KMS-11 (cell line): ENCODE measurements around the gene RBM24.

ENCODE experiments used
- H2AFZ ChIP-seq: fragments of 200-600 bp; sonication (generic); 2 replicates; pipeline ENCODE4 v1.6.1; 2016; ENCODE audit warnings: antibody characterized with exemption, mixed run types, low read depth
- H3K27ac ChIP-seq: fragments of 200-600 bp; sonication (generic); 2 replicates; pipeline ENCODE4 v1.6.1; 2016; ENCODE audit warnings: mild to moderate bottlenecking, mixed run types
- H3K27me3 ChIP-seq: fragments of 200-600 bp; sonication (generic); 2 replicates; pipeline ENCODE4 v1.6.1; 2017; ENCODE audit warnings: mild to moderate bottlenecking, low read depth, mixed run types, moderate library complexity; ENCODE audit not compliant: insufficient read depth
- H3K36me3 ChIP-seq: fragments of 200-600 bp; sonication (generic); 2 replicates; pipeline ENCODE4 v1.6.1; 2017; ENCODE audit warnings: mild to moderate bottlenecking, mixed run types; ENCODE audit not compliant: insufficient read depth
- H3K4me1 ChIP-seq: fragments of 200-600 bp; sonication (generic); 2 replicates; pipeline ENCODE4 v1.6.1; 2016; ENCODE audit warnings: mild to moderate bottlenecking, low read depth, mixed run types; ENCODE audit not compliant: poor library complexity, severe bottlenecking
- H3K4me2 ChIP-seq: fragments of 200-600 bp; sonication (generic); 2 replicates; pipeline ENCODE4 v1.7.0; 2016; ENCODE audit warnings: mild to moderate bottlenecking, mixed run types
- H3K4me3 ChIP-seq: fragments of 200-600 bp; sonication (generic); IDR thresholded peaks from 2 replicates; pipeline ENCODE4 v1.6.1; 2017; ENCODE audit warnings: low read depth, low read length, mixed read lengths; ENCODE audit not compliant: insufficient read depth
- H3K79me2 ChIP-seq: fragments of 200-600 bp; sonication (generic); 2 replicates; pipeline ENCODE4 v1.6.1; 2016; ENCODE audit warnings: low read depth, mixed run types; ENCODE audit not compliant: insufficient read depth
- H3K9ac ChIP-seq: fragments of 200-600 bp; sonication (generic); 2 replicates; pipeline ENCODE4 v1.6.1; 2016; ENCODE audit warnings: mild to moderate bottlenecking, mixed run types
- H4K20me1 ChIP-seq: fragments of 200-600 bp; sonication (generic); 2 replicates; pipeline ENCODE4 v1.6.1; 2016; ENCODE audit warnings: mild to moderate bottlenecking, mixed run types; ENCODE audit not compliant: insufficient read depth
- TF ChIP-seq, protein P1 (sequence below): fragments of 200-600 bp; sonication (generic); conservative IDR thresholded peaks from 2 replicates; pipeline ENCODE4 v1.6.1; 2017; ENCODE audit warnings: low read depth, mild to moderate bottlenecking, antibody characterized with exemption, low read length, moderate library complexity, mixed read lengths

Gene RBM24

DNA sequence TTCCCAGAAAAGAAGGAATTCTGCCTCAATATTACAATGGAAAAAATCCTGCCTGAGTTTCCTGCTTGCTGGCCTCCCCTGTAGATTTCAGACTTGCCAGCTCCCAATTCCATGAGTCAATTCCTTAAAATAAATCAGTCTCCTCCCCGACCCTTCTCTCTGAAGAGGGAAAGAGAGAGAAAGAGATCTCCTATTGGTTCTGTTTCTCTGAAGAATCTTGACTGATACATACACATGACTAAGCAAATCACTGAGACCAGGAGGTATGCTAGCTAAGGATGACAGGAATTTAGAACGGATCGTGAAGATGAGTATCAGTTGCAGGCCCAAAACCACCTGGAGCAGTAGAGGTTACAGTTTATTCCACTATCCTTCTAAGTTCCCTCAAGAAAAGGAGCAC is 11.3 kb upstream of the RBM24 start:
- H2AFZ ChIP-seq, result no peak overlapping the region
- no peak overlapping the region for H3K27ac ChIP-seq
- no peaks in the 10 kb centered on the region for H3K27me3 ChIP-seq
- no peaks in the 10 kb centered on the region for H4K20me1 ChIP-seq
- H3K4me2 ChIP-seq, result no peak overlapping the region
- no peak overlapping the region for H3K4me3 ChIP-seq
- no peaks in the 10 kb centered on the region for H3K36me3 ChIP-seq
- H3K79me2 ChIP-seq, result no peaks in the 10 kb centered on the region
- no peaks in the 10 kb centered on the region for H3K4me1 ChIP-seq
- TF ChIP-seq, protein P1, sequence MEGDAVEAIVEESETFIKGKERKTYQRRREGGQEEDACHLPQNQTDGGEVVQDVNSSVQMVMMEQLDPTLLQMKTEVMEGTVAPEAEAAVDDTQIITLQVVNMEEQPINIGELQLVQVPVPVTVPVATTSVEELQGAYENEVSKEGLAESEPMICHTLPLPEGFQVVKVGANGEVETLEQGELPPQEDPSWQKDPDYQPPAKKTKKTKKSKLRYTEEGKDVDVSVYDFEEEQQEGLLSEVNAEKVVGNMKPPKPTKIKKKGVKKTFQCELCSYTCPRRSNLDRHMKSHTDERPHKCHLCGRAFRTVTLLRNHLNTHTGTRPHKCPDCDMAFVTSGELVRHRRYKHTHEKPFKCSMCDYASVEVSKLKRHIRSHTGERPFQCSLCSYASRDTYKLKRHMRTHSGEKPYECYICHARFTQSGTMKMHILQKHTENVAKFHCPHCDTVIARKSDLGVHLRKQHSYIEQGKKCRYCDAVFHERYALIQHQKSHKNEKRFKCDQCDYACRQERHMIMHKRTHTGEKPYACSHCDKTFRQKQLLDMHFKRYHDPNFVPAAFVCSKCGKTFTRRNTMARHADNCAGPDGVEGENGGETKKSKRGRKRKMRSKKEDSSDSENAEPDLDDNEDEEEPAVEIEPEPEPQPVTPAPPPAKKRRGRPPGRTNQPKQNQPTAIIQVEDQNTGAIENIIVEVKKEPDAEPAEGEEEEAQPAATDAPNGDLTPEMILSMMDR, result no peak
- no peak overlapping the region for H3K9ac ChIP-seq

GRCh38 chr6:17271628-17272027 is 9.5 kb upstream of the RBM24 start:
- no peaks in the 10 kb centered on the region for H3K79me2 ChIP-seq
- no peaks in the 10 kb centered on the region for H3K4me1 ChIP-seq
- TF ChIP-seq, protein P1, result no peak
- no peak overlapping the region for H2AFZ ChIP-seq
- no peak overlapping the region for H3K9ac ChIP-seq
- H3K27ac ChIP-seq, result no peak overlapping the region
- no peak overlapping the region for H3K4me2 ChIP-seq
- no peaks in the 10 kb centered on the region for H4K20me1 ChIP-seq
- H3K36me3 ChIP-seq, result no peaks in the 10 kb centered on the region
- no peaks in the 10 kb centered on the region for H3K27me3 ChIP-seq
- H3K4me3 ChIP-seq, result no peak overlapping the region

GRCh38 chr6:17276766-17277165 is 4.4 kb upstream of the RBM24 start:
- no peaks in the 10 kb centered on the region for H3K4me1 ChIP-seq
- H3K4me2 ChIP-seq, result no peak overlapping the region
- H2AFZ ChIP-seq, result no peak overlapping the region
- no peaks in the 10 kb centered on the region for H3K36me3 ChIP-seq
- TF ChIP-seq, protein P1, result no peak
- H3K27ac ChIP-seq, result no peak overlapping the region
- H3K79me2 ChIP-seq, result no peaks in the 10 kb centered on the region
- no peaks in the 10 kb centered on the region for H4K20me1 ChIP-seq
- no peak overlapping the region for H3K4me3 ChIP-seq
- H3K27me3 ChIP-seq, result no peaks in the 10 kb centered on the region
- no peak overlapping the region for H3K9ac ChIP-seq

- Histone ChIP-seq H2AFZ (no peak overlapping the region), H3K27ac (no peak overlapping the region), H3K9ac (no peak overlapping the region), H3K4me3 (no peak overlapping the region), H3K4me1 (no peaks in the 10 kb centered on the region), H3K36me3 (no peaks in the 10 kb centered on the region), H4K20me1 (no peaks in the 10 kb centered on the region), H3K4me2 (no peak overlapping the region), H3K27me3 (no peaks in the 10 kb centered on the region), H3K79me2 (no peaks in the 10 kb centered on the region)
- TF ChIP-seq, protein P1, result no peak
Observed at GRCh38 chr6:17277256-17277655, 3.9 kb upstream of the RBM24 start.
